ENCODE results near the gene ETNK2.

- TF ChIP-seq POLR2AphosphoS5 (IDR thresholded peaks at IDR 0.05): no peak
- no peak for TF ChIP-seq CTCF (IDR thresholded peaks at IDR 0.05)
Observed at GRCh38 chr1:204170494-204171155, 18.8 kb upstream of the ETNK2 start.
